Measurements from ENCODE around the gene COL8A1. TPM values are rescaled to one million over a fixed set of nuclear protein-coding genes. Genes with fewer than 3 reads are reported as not detected.
"Not testable (repeated sequence)": the region's sequence is repeated elsewhere in the genome, so short reads cannot be mapped to it uniquely, and the experiment has no call there.

The COL8A1 gene
- total RNA-seq, 1 donor from 2014 or later = 3.9 TPM

- no peak for DNase-seq (ENCODE audit: low read depth)
- no peaks in the 10 kb centered on the region for H3K27me3 ChIP-seq (ENCODE audit: control insufficient read depth, insufficient read depth, low read length)
- H3K36me3 ChIP-seq (ENCODE audit: control insufficient read depth, insufficient read depth, low read length) = no peaks in the 10 kb centered on the region
- no peak overlapping the region for H3K4me3 ChIP-seq (ENCODE audit: low read depth, low read length)
- no peak for TF ChIP-seq CTCF (IDR thresholded peaks at IDR 0.05; ENCODE audit: insufficient read depth, low read length, severe bottlenecking)
- no peak for FAIRE-seq
Measured at GRCh38 chr3:99716463-99716995, 78.1 kb downstream of the COL8A1 start.

GRCh38 chr3:99720985-99721632, 82.7 kb downstream of the COL8A1 start:
- H3K4me3 ChIP-seq (ENCODE audit: low read depth, low read length) = no peak overlapping the region
- no peaks in the 10 kb centered on the region for H3K36me3 ChIP-seq (ENCODE audit: control insufficient read depth, insufficient read depth, low read length)
- TF ChIP-seq CTCF (IDR thresholded peaks at IDR 0.05; ENCODE audit: insufficient read depth, low read length, severe bottlenecking) = no peak
- FAIRE-seq (no peak), DNase-seq (ENCODE audit: low read depth) (peak; percentile 72)
- no peaks in the 10 kb centered on the region for H3K27me3 ChIP-seq (ENCODE audit: control insufficient read depth, insufficient read depth, low read length)

GRCh38 chr3:99721633-99722007, 83.2 kb downstream of the COL8A1 start:
- no peak for DNase-seq (ENCODE audit: low read depth)
- FAIRE-seq = no peak
- no peaks in the 10 kb centered on the region for H3K27me3 ChIP-seq (ENCODE audit: control insufficient read depth, insufficient read depth, low read length)

GRCh38 chr3:99724276-99724675, 85.9 kb downstream of the COL8A1 start:
- DNase-seq (ENCODE audit: low read depth) = no peak
- no peaks in the 10 kb centered on the region for H3K27me3 ChIP-seq (ENCODE audit: control insufficient read depth, insufficient read depth, low read length)
- TF ChIP-seq CTCF (IDR thresholded peaks at IDR 0.05; ENCODE audit: insufficient read depth, low read length, severe bottlenecking) = no peak
- FAIRE-seq = no peak
- H3K36me3 ChIP-seq (ENCODE audit: control insufficient read depth, insufficient read depth, low read length) = no peaks in the 10 kb centered on the region
- no peak overlapping the region for H3K4me3 ChIP-seq (ENCODE audit: low read depth, low read length)

More at GRCh38 chr3:99721633-99722007, 83.2 kb downstream of the COL8A1 start:
- Histone ChIP-seq H3K4me3 (ENCODE audit: low read depth, low read length) (no peak overlapping the region), H3K36me3 (ENCODE audit: control insufficient read depth, insufficient read depth, low read length) (no peaks in the 10 kb centered on the region)
- no peak for TF ChIP-seq CTCF (IDR thresholded peaks at IDR 0.05; ENCODE audit: insufficient read depth, low read length, severe bottlenecking)

GRCh38 chr3:99730870-99731269, 92.5 kb downstream of the COL8A1 start:
- DNase-seq (ENCODE audit: low read depth) (no peak), FAIRE-seq (no peak)
- H3K27me3 ChIP-seq (ENCODE audit: control insufficient read depth, insufficient read depth, low read length) = no peaks in the 10 kb centered on the region
- H3K36me3 ChIP-seq (ENCODE audit: control insufficient read depth, insufficient read depth, low read length) = no peaks in the 10 kb centered on the region
- no peak for TF ChIP-seq CTCF (IDR thresholded peaks at IDR 0.05; ENCODE audit: insufficient read depth, low read length, severe bottlenecking)
- H3K4me3 ChIP-seq (ENCODE audit: low read depth, low read length) = no peak overlapping the region

- TF ChIP-seq CTCF (IDR thresholded peaks at IDR 0.05; ENCODE audit: insufficient read depth, low read length, severe bottlenecking) = no peak
- DNase-seq (ENCODE audit: low read depth) = no peak
- Histone ChIP-seq H3K36me3 (ENCODE audit: control insufficient read depth, insufficient read depth, low read length) (no peaks in the 10 kb centered on the region), H3K4me3 (ENCODE audit: low read depth, low read length) (no peak overlapping the region), H3K27me3 (ENCODE audit: control insufficient read depth, insufficient read depth, low read length) (no peaks in the 10 kb centered on the region)
- FAIRE-seq = no peak
Measured at GRCh38 chr3:99731499-99731898, 93.1 kb downstream of the COL8A1 start.

- not testable (repeated sequence) for DNase-seq (ENCODE audit: low read depth); H3K27me3 ChIP-seq (ENCODE audit: control insufficient read depth, insufficient read depth, low read length); H3K36me3 ChIP-seq (ENCODE audit: control insufficient read depth, insufficient read depth, low read length); H3K4me3 ChIP-seq (ENCODE audit: low read depth, low read length); FAIRE-seq
Measured at GRCh38 chr3:99740371-99740770, 102.0 kb downstream of the COL8A1 start.
